ENCODE results near the gene RASIP1.

RASIP1 gene

GRCh38 chr19:48711106-48711662 lies 29.2 kb downstream of the RASIP1 start:
- Histone ChIP-seq H3K4me3 (no peak overlapping the region), H3K27ac (no peak overlapping the region)
- TF ChIP-seq CTCF (IDR thresholded peaks at IDR 0.05) = no peak
- no peak for DNase-seq (ENCODE audit: low spot score)

GRCh38 chr19:48708471-48708870 lies 31.9 kb downstream of the RASIP1 start:
- no peak for TF ChIP-seq CTCF (IDR thresholded peaks at IDR 0.05)
- no peak overlapping the region for H3K27ac ChIP-seq
- no peak for DNase-seq (ENCODE audit: low spot score)
- H3K4me3 ChIP-seq = no peak overlapping the region

GRCh38 chr19:48705431-48705830 lies 35.0 kb downstream of the RASIP1 start:
- no peak overlapping the region for H3K4me3 ChIP-seq
- TF ChIP-seq CTCF (IDR thresholded peaks at IDR 0.05) = no peak
- H3K27ac ChIP-seq = no peak overlapping the region
- DNase-seq (ENCODE audit: low spot score) = no peak

GRCh38 chr19:48703316-48703715 lies 37.1 kb downstream of the RASIP1 start:
- no peak overlapping the region for H3K27ac ChIP-seq
- no peak for DNase-seq (ENCODE audit: low spot score)
- TF ChIP-seq CTCF (IDR thresholded peaks at IDR 0.05) = no peak
- H3K4me3 ChIP-seq = no peak overlapping the region

- no peak for TF ChIP-seq CTCF (IDR thresholded peaks at IDR 0.05)
- H3K4me3 ChIP-seq = no peak overlapping the region
- DNase-seq (ENCODE audit: low spot score) = no peak
- H3K27ac ChIP-seq = no peak overlapping the region
Measured at GRCh38 chr19:48702701-48703100, 37.7 kb downstream of the RASIP1 start.

GRCh38 chr19:48698046-48698445 lies 42.4 kb downstream of the RASIP1 start:
- DNase-seq (ENCODE audit: low spot score) = no peak
- Histone ChIP-seq H3K27ac (no peak overlapping the region), H3K4me3 (no peak overlapping the region)
- TF ChIP-seq CTCF (IDR thresholded peaks at IDR 0.05) = no peak

- TF ChIP-seq CTCF (IDR thresholded peaks at IDR 0.05) = no peak
Measured at GRCh38 chr19:48696353-48697010, 43.9 kb downstream of the RASIP1 start.

More at GRCh38 chr19:48696353-48697010, 43.9 kb downstream of the RASIP1 start:
- no peak for DNase-seq (ENCODE audit: low spot score)
- peak overlapping the region in 1 of 2 donors; percentile 41 for H3K27ac ChIP-seq
- peak overlapping the region; percentile 53 for H3K4me3 ChIP-seq
